ENCODE data around the gene RPL15.
"Not testable (repeated sequence)": the region's sequence is repeated elsewhere in the genome, so short reads cannot be mapped to it uniquely, and the experiment has no call there.

Gene RPL15

GRCh38 chr3:23894254-23895061, 22.5 kb upstream of the RPL15 start:
- no peak for DNase-seq

GRCh38 chr3:23895181-23895580, 21.8 kb upstream of the RPL15 start:
- no peak for DNase-seq

DNA sequence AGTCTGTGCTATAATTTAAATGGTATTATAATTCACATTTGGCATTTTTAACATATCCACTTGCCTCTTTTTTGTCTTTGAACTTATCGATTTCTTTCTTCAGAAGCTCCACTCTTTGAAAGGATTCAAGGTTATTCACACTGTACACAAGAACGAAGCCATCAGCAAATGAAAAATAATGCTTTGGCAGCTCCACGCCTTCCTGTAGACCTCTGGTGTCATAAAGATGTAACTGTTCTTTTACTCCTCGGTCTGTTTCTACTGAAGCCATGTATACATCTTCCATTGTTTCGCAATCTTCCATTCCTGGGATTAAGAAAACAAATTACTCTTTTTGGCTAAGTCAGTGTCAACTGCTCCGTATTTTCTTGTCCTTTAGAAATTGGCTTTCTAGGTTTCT, 16.2 kb upstream of the RPL15 start:
- no peak for DNase-seq

- DNase-seq: no peak
These were observed 12.4 kb upstream of the RPL15 start for GRCh38 chr3:23904545-23904944.

- no peak for DNase-seq
These were observed 7.6 kb upstream of the RPL15 start for GRCh38 chr3:23909341-23909740.

GRCh38 chr3:23911397-23911796, 5.5 kb upstream of the RPL15 start:
- DNase-seq: no peak

DNA sequence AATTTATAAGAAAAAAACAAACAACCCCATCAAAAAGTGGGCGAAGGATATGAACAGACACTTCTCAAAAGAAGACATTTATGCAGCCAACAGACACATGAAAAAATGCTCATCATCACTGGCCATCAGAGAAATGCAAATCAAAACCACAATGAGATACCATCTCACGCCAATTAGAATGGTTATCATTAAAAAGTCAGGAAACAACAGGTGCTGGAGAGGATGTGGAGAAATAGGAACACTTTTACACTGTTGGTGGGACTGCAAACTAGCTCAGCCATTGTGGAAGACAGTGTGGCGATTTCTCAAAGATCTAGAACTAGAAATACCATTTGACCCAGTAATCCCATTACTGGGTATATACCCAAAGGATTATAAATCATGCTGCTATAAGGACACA, 4.6 kb upstream of the RPL15 start:
- DNase-seq: not testable (repeated sequence)

DNA sequence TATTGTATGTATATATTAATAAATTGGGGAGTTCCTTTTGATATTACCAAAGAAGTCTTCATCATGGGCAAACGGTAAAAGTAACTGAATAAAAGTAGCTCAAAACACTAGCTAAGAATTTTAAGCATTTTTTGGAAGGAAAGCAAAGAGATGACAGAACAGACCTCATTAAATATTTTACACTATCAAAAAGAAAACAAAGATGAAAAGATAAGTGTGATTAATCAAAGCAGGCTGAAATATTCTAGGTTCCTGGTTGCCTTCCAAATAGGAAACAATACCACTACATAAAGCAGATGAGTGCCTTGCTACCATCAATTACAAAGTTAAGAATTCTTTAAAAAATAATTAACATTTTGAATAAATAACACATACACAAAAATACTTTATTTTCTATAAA, 3.8 kb upstream of the RPL15 start:
- no peak for DNase-seq

DNA sequence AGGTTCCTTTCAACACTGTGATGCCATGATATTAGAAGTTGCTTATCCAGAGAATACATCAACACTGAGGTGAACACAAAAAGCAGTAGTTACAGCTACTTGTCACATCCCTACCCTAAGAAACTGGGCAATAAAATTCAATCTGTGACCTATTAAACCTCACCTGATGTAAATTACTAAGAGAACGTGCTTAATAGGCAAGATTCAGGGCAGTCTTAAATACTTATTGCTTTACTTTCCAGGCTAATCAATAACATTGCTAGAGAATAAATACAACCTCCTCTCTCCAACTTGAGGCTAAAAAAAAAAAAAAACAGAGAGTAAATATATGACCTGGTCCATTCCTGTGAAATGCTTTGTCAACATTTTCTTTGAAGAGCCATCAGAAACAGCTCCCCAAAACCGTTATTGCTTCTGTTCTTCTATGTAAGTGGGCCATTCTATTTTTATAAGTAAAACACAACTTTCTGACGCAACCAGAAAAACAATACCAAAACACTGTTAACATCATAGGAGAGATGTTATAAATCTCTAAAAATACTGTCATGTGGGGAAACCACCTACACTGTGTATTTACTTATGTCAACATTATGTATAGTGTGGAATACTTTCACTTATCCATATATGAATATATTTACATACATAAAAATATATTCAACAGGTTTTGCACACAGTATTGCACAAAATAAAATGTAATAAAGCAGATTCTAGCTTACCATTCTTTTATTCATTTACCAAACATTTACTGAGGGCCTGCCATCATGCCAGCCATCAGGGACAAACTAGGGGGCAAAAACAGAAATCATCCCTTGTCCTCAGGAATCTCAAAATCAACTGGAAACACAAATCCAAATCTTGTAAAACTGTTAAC, 2.8 kb upstream of the RPL15 start:
- no peak for DNase-seq

DNA sequence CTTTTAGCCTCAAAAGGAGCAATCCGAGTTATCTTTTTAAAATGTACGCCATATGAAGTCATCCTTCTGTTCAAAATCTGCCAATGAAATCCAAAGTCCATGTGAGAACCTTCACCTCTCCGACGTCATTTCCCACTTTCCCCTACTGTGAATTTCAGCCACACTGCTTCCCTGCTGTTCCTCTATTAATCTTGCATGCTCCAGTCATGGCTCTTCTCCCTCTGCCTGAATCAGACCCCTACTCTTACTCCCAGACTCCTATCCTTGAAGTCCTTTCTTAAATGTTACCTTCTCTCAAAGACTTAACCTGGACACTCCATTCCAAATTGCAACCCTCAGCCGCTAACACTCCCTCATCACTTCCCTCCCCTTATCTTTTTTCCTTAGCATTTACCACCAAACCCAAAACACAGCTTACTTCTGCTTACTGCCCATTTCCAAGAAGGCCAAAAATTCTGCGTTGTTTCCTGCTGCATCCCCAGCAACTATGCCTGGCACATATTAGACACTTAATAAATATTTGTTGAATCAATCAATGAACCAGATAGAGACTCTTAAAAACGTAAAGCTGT, 1.3 kb upstream of the RPL15 start:
- DNase-seq: no peak

DNA sequence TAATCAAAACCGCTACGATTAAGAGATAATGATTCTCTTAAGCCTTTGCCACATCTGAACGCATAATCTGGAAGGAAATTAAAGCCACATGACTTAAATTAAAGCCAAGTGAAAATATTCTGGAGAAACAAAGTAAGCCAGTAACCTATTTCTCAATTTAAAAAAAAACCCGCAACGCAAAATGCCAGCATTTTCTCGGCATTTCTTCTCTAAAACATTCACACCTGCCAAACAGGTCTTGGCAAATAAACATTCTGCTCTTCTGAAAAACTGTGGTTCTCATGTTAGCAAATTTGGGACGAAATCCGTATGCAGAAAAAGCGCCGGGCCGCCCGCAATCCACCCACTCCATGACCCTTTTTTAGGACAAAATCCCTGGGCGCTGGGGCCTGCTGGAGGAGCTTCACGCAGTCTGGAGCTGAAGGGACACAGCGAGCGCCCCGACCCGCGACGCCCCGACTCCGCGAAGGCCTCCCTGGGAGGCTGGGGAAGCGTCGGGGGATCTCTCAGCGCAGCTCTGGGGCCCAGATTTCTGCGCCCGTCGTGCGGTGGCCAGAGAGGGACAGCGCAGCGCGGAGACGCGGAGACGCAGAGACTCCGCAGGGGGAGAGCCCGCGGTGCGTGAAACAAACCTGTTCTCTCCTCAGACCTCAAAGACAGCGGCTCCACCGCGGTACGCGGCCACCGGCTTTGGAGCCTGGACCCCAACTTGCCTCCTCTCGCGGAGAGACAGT, 613 bp upstream of the RPL15 start:
- DNase-seq: no peak

DNA sequence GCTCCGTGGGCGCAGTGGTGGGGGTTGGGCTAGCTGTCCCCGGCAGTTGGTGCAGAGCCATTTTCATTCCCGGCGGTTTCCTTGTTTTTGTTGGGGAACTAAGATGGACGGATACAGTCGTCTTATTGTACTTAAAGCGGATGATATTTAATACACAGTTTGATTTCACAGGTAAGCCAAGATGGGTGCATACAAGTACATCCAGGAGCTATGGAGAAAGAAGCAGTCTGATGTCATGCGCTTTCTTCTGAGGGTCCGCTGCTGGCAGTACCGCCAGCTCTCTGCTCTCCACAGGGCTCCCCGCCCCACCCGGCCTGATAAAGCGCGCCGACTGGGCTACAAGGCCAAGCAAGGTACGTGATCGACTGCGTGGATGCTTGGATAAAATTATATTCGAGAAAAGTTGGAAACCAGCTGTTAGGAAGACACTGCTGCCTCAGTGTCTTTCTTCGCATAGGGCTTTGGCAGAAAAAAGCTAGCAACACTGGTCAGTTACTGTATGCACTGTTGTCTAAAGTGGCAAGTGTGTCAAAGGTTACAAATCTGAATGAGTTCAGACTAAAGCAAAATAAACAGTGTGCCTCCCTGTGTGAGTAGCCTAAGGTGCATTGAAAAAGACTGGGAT, 859 bp downstream of the RPL15 start:
- not testable (repeated sequence) for DNase-seq

GRCh38 chr3:23918331-23918730, 1.4 kb downstream of the RPL15 start:
- DNase-seq: not testable (repeated sequence)

GRCh38 chr3:23919628-23920027, 2.7 kb downstream of the RPL15 start:
- no peak for DNase-seq

DNA sequence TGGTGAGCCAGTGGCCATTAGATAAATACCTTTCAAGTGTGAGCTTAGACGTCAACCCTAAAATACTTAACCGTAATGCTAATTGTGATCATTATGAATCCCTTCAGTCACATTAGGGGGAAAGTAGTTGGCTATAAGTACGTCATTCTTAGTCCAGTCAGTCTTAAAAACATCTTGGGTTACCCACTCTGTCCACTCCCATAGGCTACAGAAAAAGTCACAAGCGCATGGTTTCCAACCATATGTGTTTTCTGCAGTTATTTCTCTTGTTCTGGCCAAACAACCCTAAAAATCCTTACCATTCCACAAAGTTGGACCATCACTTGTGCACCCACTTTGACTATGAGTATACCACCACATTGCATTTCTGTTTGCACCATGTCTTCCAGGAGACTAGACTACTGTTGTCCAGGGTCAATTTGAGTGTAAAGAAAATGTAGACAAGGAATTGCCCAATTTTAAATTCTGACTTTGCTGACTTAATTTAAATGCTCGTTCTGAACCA, 3.3 kb downstream of the RPL15 start:
- DNase-seq: no peak

- no peak for DNase-seq
These were observed 4.2 kb downstream of the RPL15 start for GRCh38 chr3:23921052-23921511.

GRCh38 chr3:23923786-23924185, 6.9 kb downstream of the RPL15 start:
- DNase-seq: no peak

- no peak for DNase-seq
These were observed 9.3 kb downstream of the RPL15 start for GRCh38 chr3:23926246-23926645.

DNA sequence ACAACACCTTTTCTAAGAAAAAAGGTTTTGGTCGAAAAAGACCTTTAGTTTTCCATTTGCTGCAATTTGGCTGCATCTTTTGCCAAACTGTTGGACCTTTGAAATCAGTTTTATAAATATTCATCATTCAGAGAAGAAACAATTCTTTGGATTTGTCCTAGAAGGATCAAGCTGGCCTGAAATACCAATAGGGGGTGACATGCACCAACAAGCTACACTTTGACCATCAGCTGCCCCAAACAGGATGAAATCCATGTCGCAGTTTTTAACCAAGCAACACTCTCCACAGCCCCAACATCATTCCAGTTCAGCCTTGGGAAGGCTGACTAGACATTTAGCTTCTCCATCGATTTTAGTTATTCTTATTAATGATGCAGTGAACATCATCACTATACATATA, 9.8 kb downstream of the RPL15 start:
- DNase-seq: no peak

DNA sequence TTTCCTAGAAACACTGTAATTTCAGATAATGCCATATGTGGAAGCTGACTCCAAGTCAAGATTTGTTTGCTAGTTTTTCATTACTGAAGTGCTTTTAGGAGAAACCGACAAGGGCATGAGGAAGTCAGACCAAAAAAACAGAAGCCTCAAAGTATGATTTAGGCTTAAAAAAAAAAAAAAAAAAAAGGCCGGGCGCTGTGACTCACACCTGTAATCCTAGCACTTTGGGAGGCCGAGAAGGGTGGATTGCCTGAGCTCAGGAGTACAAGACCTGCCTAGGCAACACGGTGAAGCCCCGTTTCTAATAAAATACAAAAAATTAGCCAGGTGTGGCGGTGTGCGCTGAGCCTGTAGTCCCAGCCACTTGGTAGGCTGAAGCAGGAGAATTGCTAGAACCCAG, 11.6 kb downstream of the RPL15 start:
- DNase-seq: no peak

DNA sequence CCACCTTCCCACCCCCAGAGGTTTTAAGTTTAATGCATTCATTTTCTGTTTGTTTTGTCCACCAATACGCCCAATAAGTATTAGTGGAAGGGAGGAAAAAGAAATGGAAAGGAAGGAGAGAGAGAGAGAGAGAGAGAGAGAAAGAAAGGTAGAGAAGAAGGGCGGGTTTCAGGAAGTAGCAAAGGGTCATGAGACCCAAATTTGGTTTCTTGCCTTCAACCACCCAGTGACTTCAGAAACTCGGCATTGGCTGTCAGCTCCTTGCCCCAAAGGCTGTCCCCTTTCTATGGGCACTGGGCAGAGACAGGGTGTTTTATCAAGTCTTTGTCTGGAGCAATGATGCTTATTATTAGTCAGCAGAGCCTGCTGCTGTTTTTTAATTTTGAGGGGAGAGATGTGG, 14.7 kb downstream of the RPL15 start:
- DNase-seq: no peak

DNA sequence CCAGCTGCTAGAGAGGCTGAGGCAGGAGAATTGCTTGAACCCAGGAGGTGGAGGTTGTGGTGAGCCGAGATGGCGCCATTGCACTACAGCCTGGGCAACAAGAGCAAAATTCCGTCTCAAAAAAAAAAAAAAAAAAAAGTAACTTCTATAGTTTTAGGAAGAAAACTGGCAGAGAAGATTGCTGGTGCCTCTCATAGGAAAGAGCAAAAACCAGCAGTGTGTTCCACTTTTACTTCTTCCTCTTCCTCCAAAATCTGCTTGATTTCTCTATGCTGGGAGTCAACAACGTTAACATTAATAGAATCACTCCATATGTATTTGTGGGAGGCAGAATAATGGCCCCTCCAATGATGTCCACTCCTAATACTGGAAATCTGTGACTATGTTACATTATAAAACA, 15.6 kb downstream of the RPL15 start:
- no peak for DNase-seq
